MM.1S (cell line): ENCODE results near the gene TEKT3.

ENCODE experiments used
- DNase-seq: peaks from one replicate; pipeline ENCODE4 v3.0.0-alpha.2; 2015
- H2AFZ ChIP-seq: fragments of 300-600 bp; sonication (generic); 2 replicates; pipeline ENCODE4 v1.6.0; 2016; ENCODE audit warnings: antibody characterized with exemption, low read length
- H3F3A ChIP-seq: fragments of 300-600 bp; sonication (generic); 2 replicates; pipeline ENCODE4 v1.6.1; 2016; ENCODE audit warnings: mild to moderate bottlenecking, antibody characterized with exemption, low read length, moderate library complexity, mixed read lengths; ENCODE audit not compliant: insufficient read depth
- H3K27ac ChIP-seq: fragments of 300-600 bp; sonication (generic); 2 replicates; pipeline ENCODE4 v1.5.1; 2016; ENCODE audit warnings: mild to moderate bottlenecking, low read length
- H3K27me3 ChIP-seq: fragments of 300-600 bp; sonication (generic); replicated peaks from 2 replicates; pipeline ENCODE4 v1.6.0; 2016; ENCODE audit warnings: low read length; ENCODE audit not compliant: insufficient read depth
- H3K36me3 ChIP-seq: fragments of 300-600 bp; sonication (generic); replicated peaks from 2 replicates; pipeline ENCODE4 v1.6.1; 2016; ENCODE audit warnings: mild to moderate bottlenecking, low read length, mixed read lengths; ENCODE audit not compliant: insufficient read depth
- H3K4me1 ChIP-seq: fragments of 300-600 bp; sonication (generic); 2 replicates; pipeline ENCODE4 v1.6.1; 2016; ENCODE audit warnings: low read length, mixed read lengths
- H3K4me2 ChIP-seq: fragments of 300-600 bp; sonication (generic); 2 replicates; pipeline ENCODE4 v1.6.0; 2016; ENCODE audit warnings: low read depth, low read length
- H3K4me3 ChIP-seq: fragments of 300-600 bp; sonication (generic); 2 replicates; pipeline ENCODE4 v1.5.1; 2016; ENCODE audit warnings: low read length, mixed read lengths
- H3K79me2 ChIP-seq: fragments of 300-600 bp; sonication (generic); 2 replicates; pipeline ENCODE4 v1.6.1; 2016; ENCODE audit warnings: mixed run types, low read length, mixed read lengths
- H3K9ac ChIP-seq: fragments of 300-600 bp; sonication (generic); 2 replicates; pipeline ENCODE4 v1.6.1; 2016; ENCODE audit warnings: low read length, mixed read lengths
- H3K9me2 ChIP-seq: fragments of 300-600 bp; sonication (generic); replicated peaks from 2 replicates; pipeline ENCODE4 v1.6.1; 2016; ENCODE audit warnings: mild to moderate bottlenecking, low read length, mixed read lengths; ENCODE audit not compliant: insufficient read depth
- H3K9me3 ChIP-seq: fragments of 300-600 bp; sonication (generic); replicated peaks from 2 replicates; pipeline ENCODE4 v1.6.1; 2016; ENCODE audit warnings: mild to moderate bottlenecking, low read length, mixed read lengths; ENCODE audit not compliant: insufficient read depth
- H4K20me1 ChIP-seq: fragments of 300-600 bp; sonication (generic); 2 replicates; pipeline ENCODE4 v1.6.1; 2016; ENCODE audit warnings: mild to moderate bottlenecking, low read length, moderate library complexity, mixed read lengths; ENCODE audit not compliant: insufficient read depth
- EZH2 ChIP-seq: fragments of 300-600 bp; sonication (generic); optimal IDR thresholded peaks from 2 replicates; pipeline ENCODE3; 2017; ENCODE audit warnings: low read depth, mild to moderate bottlenecking, antibody characterized with exemption, low read length, mixed read lengths
- EZH2phosphoT487 ChIP-seq: fragments of 300-600 bp; sonication (generic); IDR thresholded peaks from 2 replicates; pipeline ENCODE4 v1.6.1; 2018; ENCODE audit warnings: antibody characterized with exemption, low read length
- TF ChIP-seq, protein P1 (sequence below): fragments of 300-600 bp; sonication (generic); IDR thresholded peaks from 2 replicates; pipeline ENCODE4 v1.5.1; 2016; ENCODE audit warnings: antibody characterized with exemption, low read length, mixed read lengths

Gene TEKT3

DNA sequence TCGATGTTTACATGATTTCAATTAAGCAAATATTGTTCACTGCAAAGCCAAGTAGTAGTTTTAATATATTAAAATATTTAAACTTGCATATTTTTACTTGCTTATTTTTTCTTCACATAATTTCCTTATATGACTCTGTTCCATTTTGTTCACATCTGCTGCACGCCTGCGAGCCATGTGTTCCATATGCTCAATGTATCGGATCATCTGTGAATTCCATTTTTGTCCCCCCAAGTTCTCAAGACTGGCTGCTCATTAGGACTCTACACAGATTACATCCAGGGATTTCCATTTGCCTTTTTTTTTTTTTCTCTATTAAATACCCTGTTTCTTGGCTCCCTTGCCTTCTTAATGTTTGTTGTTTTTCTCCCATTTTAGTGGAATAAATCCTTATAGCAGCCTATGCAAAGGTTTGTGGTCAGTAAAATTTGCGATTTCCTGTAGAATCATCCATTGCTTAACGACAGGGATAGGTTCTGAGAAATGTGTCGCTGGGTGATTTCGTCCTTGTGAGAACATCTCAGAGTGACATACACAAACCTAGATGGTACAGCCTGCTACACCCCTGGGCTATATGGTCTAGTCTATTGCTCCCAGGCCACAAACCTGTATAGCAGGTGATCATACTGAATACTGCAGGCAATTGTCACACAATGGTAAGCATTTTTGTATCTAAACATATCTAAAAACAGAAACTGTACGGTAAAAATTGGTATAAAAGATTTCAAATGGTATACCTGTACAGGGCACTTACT is 30.2 kb upstream of the TEKT3 start:
- DNase-seq, result no peak
- H3K9ac ChIP-seq, result no peak overlapping the region
- no peak overlapping the region for H3K4me2 ChIP-seq
- TF ChIP-seq EZH2phosphoT487, result no peak
- no peak for TF ChIP-seq EZH2
- TF ChIP-seq, protein P1, sequence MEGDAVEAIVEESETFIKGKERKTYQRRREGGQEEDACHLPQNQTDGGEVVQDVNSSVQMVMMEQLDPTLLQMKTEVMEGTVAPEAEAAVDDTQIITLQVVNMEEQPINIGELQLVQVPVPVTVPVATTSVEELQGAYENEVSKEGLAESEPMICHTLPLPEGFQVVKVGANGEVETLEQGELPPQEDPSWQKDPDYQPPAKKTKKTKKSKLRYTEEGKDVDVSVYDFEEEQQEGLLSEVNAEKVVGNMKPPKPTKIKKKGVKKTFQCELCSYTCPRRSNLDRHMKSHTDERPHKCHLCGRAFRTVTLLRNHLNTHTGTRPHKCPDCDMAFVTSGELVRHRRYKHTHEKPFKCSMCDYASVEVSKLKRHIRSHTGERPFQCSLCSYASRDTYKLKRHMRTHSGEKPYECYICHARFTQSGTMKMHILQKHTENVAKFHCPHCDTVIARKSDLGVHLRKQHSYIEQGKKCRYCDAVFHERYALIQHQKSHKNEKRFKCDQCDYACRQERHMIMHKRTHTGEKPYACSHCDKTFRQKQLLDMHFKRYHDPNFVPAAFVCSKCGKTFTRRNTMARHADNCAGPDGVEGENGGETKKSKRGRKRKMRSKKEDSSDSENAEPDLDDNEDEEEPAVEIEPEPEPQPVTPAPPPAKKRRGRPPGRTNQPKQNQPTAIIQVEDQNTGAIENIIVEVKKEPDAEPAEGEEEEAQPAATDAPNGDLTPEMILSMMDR, result no peak
- no peak overlapping the region for H2AFZ ChIP-seq
- H4K20me1 ChIP-seq, result no peaks in the 10 kb centered on the region
- no peaks in the 10 kb centered on the region for H3K79me2 ChIP-seq
- H3K4me1 ChIP-seq, result no peaks in the 10 kb centered on the region
- H3K27me3 ChIP-seq, result no peaks in the 10 kb centered on the region
- H3K36me3 ChIP-seq, result no peaks in the 10 kb centered on the region
- H3F3A ChIP-seq, result no peaks in the 10 kb centered on the region
- H3K4me3 ChIP-seq, result no peak overlapping the region
- H3K9me2 ChIP-seq, result no peaks in the 10 kb centered on the region
- H3K27ac ChIP-seq, result no peak overlapping the region
- H3K9me3 ChIP-seq, result no peaks in the 10 kb centered on the region

DNA sequence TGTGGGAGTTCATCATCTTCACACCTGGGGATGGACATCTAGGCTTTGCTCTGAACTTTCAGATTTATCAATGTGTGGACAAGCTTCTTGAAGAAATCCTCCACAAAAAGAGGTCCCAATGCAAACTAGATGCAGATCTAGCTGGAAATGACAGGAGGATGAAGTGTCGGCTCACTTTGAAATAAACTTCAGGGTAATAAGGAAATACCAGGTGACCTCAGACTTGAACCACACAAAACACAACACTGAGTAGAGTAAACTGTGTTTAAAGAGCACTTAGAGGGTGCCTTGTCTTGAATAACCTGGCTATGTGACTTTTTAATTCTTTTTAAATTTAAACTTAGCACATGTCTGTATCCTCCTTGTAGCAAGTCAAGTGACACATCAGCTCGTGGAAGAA is 27.2 kb upstream of the TEKT3 start:
- Histone ChIP-seq H3K79me2 (no peaks in the 10 kb centered on the region), H3K9me3 (no peaks in the 10 kb centered on the region), H3K9ac (no peak overlapping the region), H3K27ac (no peak overlapping the region), H3K36me3 (no peaks in the 10 kb centered on the region), H3K4me1 (no peaks in the 10 kb centered on the region), H3K9me2 (no peaks in the 10 kb centered on the region), H3F3A (no peaks in the 10 kb centered on the region), H3K4me3 (no peak overlapping the region), H3K27me3 (no peaks in the 10 kb centered on the region), H3K4me2 (no peak overlapping the region), H2AFZ (no peak overlapping the region), H4K20me1 (no peaks in the 10 kb centered on the region)
- DNase-seq, result no peak
- TF ChIP-seq, protein P1, result no peak
- TF ChIP-seq EZH2 (no peak), EZH2phosphoT487 (no peak)

DNA sequence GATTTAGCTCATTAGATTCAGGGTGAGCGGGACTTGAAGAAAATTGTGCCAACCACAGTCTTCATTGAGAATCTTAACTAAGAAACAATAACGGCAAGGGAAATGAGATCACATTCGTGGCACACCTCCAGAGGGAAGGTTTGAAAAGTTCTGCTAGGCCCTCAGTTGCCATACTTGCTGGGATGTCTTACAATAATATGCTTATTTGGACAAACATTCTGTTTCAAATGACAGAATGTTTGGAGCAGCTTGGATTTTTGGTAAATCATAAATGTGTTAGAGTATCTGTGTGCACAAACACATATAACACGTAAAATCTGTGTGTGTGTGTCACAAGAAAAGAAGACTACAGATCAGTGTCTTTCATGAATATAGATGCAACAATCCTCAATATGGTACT is 24.6 kb upstream of the TEKT3 start:
- Histone ChIP-seq H3K9ac (no peak overlapping the region), H4K20me1 (no peaks in the 10 kb centered on the region), H3K27me3 (no peaks in the 10 kb centered on the region), H3F3A (no peaks in the 10 kb centered on the region), H3K9me2 (no peaks in the 10 kb centered on the region), H3K9me3 (no peaks in the 10 kb centered on the region), H3K79me2 (no peaks in the 10 kb centered on the region), H3K4me3 (no peak overlapping the region), H2AFZ (no peak overlapping the region), H3K4me2 (no peak overlapping the region), H3K36me3 (no peaks in the 10 kb centered on the region), H3K4me1 (no peaks in the 10 kb centered on the region), H3K27ac (no peak overlapping the region)
- TF ChIP-seq EZH2, result no peak
- TF ChIP-seq, protein P1, result no peak
- TF ChIP-seq EZH2phosphoT487, result no peak
- DNase-seq, result no peak
